Measurements from ENCODE around the gene TRAPPC2L.
A peak's percentile ranks its signal among the peaks of the same experiment; 100 is the strongest.

TRAPPC2L gene

GRCh38 chr16:88855736-88856121, 1.2 kb upstream of the TRAPPC2L start:
- H3K36me3 ChIP-seq (ENCODE audit: control insufficient read depth, insufficient read depth, low read length), result peaks cover 13% of the 10 kb centered on the region
- H3K27me3 ChIP-seq (replicated peaks; ENCODE audit: control insufficient read depth, insufficient read depth, low read length), result no peaks in the 10 kb centered on the region
- H3K4me3 ChIP-seq (replicated peaks; ENCODE audit: low read depth, low read length), result peak overlapping the region; percentile 99
- TF ChIP-seq CTCF (IDR thresholded peaks at IDR 0.05; ENCODE audit: insufficient read depth, low read length, poor library complexity, severe bottlenecking), result no peak
- DNase-seq (ENCODE audit: extremely low read depth, insufficient read length), result no peak

GRCh38 chr16:88856122-88856827, 652 bp upstream of the TRAPPC2L start:
- TF ChIP-seq CTCF (IDR thresholded peaks at IDR 0.05; ENCODE audit: insufficient read depth, low read length, poor library complexity, severe bottlenecking), result no peak
- Histone ChIP-seq H3K4me3 (replicated peaks; ENCODE audit: low read depth, low read length) (peak overlapping the region; percentile 99), H3K27me3 (replicated peaks; ENCODE audit: control insufficient read depth, insufficient read depth, low read length) (no peaks in the 10 kb centered on the region), H3K36me3 (ENCODE audit: control insufficient read depth, insufficient read depth, low read length) (peaks cover 13% of the 10 kb centered on the region)
- no peak for DNase-seq (ENCODE audit: extremely low read depth, insufficient read length)

DNA sequence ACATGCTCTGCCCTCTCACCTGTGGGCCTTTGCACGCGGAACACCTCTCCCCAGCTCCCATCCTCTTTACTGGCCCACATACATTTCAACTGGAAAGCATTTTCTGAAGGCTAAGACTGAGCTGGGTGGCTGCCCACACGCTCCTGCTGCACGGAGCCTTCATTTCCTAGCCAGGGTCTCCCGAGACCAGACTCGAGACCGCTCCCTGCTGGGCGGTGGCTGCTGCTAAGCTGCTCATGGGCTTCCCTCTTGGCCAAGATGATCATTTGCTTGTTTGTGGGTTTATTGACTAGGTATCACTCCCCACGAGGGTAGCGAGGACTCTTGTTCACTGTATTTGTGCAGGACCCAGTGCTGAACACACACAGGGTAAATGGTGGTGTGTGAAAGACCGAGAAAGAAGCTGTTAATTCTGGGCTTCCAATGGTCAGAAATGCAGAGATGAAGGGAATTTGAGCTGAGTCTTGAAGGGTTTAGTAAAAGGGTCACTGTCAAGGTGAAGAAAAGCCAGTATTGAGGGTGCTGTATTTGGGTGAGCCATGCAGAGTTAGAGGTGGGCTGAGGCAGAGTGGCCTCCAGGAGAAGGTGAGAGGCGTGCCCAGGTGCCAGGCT, 907 bp downstream of the TRAPPC2L start:
- Histone ChIP-seq H3K4me3 (replicated peaks; ENCODE audit: low read depth, low read length) (peak overlapping the region; percentile 99), H3K36me3 (ENCODE audit: control insufficient read depth, insufficient read depth, low read length) (peaks cover 15% of the 10 kb centered on the region), H3K27me3 (replicated peaks; ENCODE audit: control insufficient read depth, insufficient read depth, low read length) (no peaks in the 10 kb centered on the region)
- DNase-seq (ENCODE audit: extremely low read depth, insufficient read length), result peak; percentile 64
- TF ChIP-seq CTCF (IDR thresholded peaks at IDR 0.05; ENCODE audit: insufficient read depth, low read length, poor library complexity, severe bottlenecking), result peak; percentile 91

DNA sequence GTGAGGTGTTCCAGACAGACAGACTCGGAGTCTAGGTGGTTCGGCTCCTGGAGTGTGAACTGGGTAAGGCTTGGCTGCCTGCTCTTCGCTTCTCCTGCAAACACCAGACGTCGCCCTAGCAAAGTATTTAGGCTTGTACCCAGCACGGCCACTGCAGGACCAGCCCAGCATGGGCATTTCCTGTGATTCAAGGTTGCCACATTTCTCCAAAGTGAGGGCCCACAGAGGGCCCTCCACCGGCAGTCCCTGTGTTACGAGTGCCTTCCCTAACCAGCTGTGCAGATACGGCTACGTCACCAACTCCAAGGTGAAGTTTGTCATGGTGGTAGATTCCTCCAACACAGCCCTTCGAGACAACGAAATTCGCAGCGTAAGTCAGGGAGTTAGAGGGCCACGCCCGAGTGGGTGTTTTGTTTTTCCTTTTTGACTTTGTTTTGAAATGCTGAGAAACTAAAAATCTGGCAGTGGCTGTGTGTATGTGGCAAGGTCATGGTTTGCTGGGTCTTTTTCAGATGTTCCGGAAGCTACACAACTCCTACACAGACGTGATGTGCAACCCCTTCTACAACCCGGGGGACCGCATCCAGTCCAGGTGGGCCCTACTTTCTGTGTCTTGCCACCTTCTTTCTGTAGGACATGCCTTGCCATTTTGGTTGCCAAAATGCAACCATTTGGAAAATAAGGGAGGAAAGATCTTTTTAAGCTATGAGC, 2.6 kb downstream of the TRAPPC2L start:
- H3K27me3 ChIP-seq (replicated peaks; ENCODE audit: control insufficient read depth, insufficient read depth, low read length), result no peaks in the 10 kb centered on the region
- H3K36me3 ChIP-seq (ENCODE audit: control insufficient read depth, insufficient read depth, low read length), result peaks cover 15% of the 10 kb centered on the region
- TF ChIP-seq CTCF (IDR thresholded peaks at IDR 0.05; ENCODE audit: insufficient read depth, low read length, poor library complexity, severe bottlenecking), result no peak
- DNase-seq (ENCODE audit: extremely low read depth, insufficient read length), result no peak
- no peak overlapping the region for H3K4me3 ChIP-seq (replicated peaks; ENCODE audit: low read depth, low read length)

DNA sequence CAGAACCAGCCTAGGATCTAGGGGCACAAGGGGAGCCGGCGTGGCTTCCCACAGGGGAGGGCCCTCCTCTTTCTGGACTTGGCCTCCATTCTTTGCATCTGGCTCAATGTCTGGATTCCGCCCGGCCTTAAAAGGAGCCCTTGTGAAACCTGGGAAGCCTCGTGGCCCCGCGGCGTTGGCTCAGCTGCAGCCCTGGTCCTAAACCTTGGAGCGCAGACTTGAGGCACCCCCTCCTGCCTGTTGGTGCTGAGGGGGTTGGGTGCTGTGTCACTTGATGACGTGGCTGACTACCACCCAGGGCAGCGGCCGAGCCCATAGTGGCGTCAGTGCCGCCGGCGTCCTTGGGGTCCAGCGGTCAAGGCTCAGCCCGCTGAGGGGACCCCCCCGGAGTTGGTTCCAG, 4.4 kb downstream of the TRAPPC2L start:
- no peak overlapping the region for H3K4me3 ChIP-seq (replicated peaks; ENCODE audit: low read depth, low read length)
- no peak for TF ChIP-seq CTCF (IDR thresholded peaks at IDR 0.05; ENCODE audit: insufficient read depth, low read length, poor library complexity, severe bottlenecking)
- DNase-seq (ENCODE audit: extremely low read depth, insufficient read length), result no peak
- H3K27me3 ChIP-seq (replicated peaks; ENCODE audit: control insufficient read depth, insufficient read depth, low read length), result no peaks in the 10 kb centered on the region; the same call in 1 of the 2 replicates
- H3K36me3 ChIP-seq (ENCODE audit: control insufficient read depth, insufficient read depth, low read length), result peaks cover 15% of the 10 kb centered on the region
